ENCODE results near the gene SPAAR.
"Not testable (repeated sequence)": the region's sequence is repeated elsewhere in the genome, so short reads cannot be mapped to it uniquely, and the experiment has no call there.

The SPAAR gene

DNA sequence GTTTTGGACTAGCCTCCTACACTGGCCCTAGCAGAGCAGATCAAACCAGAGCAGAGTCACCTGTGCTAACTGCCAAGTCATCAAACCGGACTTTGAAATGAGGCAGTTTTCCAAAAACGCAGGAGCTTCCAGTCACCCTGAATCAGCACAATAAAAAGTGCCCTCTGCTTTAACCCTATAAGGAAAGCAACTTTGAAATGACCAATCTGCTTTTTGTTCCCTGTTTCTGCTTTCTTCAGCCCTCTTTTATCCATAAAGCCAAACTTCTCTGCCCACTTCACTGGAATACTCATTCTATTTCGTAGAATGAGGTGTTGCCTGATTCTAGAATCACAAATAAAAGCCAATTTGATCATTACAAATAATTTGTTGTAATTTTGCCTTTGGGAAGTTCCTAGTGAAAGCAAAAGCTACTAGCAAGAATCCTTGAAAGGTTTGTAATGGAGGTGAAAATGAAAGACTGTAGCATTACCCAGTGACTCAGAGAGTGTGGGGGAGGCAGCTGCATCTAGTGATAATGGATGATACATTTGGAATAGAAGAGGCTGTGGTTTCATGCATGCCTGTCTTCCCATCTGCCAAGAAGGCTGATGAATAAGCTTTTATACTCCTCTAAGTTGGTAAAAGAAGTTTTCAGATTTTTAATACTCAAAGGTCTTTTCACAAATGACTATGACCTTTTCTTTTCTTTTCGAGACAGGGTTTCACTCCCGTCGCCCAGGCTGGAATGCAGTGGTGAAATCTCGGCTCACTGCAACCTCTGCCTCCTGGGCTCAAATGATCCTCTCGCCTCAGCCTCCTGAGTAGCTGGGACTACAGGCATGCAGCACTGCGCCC is 14.9 kb downstream of the SPAAR start:
- no peak for DNase-seq (ENCODE audit: low read depth)

- DNase-seq (ENCODE audit: low read depth) = no peak
These were observed 19.5 kb downstream of the SPAAR start for GRCh38 chr9:35928591-35929452.

DNA sequence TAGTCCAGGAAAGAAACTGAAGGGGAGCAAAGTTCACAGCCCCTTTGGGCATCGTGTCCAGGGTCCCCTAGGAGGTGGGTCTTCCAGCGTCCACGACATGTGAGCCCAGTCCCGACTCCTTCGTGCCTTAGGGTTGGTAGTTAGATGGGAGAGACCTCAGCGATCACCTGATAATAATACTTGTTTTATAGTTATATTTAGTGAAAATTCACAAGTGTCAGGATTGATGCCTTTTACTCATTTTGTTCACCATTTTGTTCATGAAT is 20.1 kb downstream of the SPAAR start:
- no peak for DNase-seq (ENCODE audit: low read depth)

DNA sequence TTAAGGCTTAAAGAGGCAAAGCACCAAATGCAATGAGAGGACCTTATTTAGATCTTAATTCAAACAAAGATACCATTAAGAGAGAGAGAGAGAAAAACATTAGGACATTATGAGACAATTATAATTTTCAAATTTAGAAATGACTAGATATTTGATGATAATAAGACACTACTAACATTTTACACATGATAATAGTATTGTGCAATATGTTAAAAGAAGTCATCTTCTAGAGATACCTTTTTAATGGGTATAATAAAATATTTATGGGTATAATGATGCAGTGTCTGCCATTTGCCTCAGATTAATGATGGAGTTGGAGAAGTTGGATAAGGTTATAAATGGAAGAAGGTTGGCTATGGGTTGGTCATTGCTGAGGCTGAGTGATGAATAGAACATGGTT is 21.2 kb downstream of the SPAAR start:
- no peak for DNase-seq (ENCODE audit: low read depth)

DNA sequence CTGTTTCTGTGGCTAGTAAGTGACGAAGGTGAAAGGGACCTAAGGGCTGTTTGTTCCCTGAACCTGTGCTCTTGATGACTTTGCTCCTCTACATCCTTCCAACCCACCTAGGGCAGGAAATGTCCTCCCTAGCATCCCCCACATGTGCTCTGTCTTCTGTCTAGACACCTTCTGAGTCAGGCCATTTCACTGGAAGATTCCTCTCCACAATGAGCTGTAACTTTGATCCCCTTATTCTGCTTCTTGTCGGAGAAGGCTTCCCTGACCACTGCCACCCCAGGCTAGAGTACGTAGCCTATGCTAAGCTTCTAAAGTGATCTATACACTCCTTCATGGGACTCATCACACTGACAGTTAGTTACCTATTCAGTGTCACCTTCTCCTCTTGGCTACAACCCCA is 21.7 kb downstream of the SPAAR start:
- no peak for DNase-seq (ENCODE audit: low read depth)

GRCh38 chr9:35932735-35933134 is 23.4 kb downstream of the SPAAR start:
- no peak for DNase-seq (ENCODE audit: low read depth)

DNA sequence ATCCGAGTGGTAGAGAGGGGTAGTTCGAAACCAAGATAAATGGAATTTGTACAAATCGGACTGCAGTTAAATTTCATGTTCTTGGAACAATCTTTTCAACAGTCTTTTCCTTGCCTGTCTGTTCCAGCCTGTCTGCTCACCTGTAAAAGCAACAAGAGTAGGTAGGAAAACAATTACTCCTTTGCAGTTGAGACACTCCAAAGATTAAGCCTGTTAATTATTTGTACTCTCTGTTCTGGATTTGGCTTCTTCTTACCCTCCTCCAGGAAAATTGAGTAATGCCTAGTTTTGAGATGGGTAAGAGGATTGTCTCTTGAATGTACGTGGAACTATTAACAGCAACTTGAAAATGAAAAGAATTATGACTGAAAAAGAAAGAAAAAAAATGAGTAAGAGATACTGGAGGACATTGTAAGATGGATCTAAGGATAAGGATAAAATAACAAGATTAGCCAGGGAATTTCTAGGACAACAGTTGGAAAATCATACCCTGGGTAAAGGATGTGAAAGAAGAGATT is 24.3 kb downstream of the SPAAR start:
- DNase-seq (ENCODE audit: low read depth) = no peak

- DNase-seq (ENCODE audit: low read depth) = not testable (repeated sequence)
These were observed 24.8 kb downstream of the SPAAR start for GRCh38 chr9:35934069-35934468.

DNA sequence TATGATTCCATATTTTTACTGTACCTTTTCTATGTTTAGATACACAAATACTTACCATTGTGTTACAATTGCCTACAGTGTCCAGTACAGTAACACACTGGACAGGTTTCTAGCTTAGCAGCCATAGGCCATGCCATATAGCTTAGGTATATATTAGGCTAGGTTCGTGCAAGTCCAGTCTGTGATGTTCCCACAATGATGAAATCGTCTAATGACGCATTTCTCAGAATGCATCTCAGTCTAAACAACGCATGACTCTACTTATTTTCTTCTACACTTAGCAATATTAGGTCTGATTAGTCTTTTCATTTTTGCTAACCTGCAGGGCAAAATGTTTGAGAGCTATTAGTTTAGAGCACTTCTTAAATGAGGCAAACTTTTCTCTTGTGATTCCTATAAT is 26.0 kb downstream of the SPAAR start:
- DNase-seq (ENCODE audit: low read depth) = no peak

GRCh38 chr9:35935755-35936509 is 26.6 kb downstream of the SPAAR start:
- no peak for DNase-seq (ENCODE audit: low read depth)

DNA sequence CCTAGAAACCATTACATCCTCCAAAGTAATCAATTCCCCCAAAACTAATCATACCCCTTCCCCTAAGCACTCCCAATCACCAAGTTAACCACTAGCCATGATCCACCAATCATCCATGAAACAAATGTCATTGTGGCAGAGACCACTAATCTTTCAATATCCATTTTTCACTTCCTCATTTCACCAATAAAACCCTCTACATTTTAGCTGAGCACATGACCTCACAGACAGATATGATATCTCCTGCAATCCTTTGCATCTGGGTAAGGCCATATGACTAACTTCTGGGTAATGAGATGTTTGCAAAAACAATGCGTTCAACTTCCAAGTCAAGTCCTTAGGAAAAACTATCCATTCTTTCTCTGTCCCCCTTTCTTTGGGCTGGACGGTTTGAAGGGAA is 27.9 kb downstream of the SPAAR start:
- no peak for DNase-seq (ENCODE audit: low read depth)

GRCh38 chr9:35938474-35939356 is 29.4 kb downstream of the SPAAR start:
- no peak for DNase-seq (ENCODE audit: low read depth)

DNA sequence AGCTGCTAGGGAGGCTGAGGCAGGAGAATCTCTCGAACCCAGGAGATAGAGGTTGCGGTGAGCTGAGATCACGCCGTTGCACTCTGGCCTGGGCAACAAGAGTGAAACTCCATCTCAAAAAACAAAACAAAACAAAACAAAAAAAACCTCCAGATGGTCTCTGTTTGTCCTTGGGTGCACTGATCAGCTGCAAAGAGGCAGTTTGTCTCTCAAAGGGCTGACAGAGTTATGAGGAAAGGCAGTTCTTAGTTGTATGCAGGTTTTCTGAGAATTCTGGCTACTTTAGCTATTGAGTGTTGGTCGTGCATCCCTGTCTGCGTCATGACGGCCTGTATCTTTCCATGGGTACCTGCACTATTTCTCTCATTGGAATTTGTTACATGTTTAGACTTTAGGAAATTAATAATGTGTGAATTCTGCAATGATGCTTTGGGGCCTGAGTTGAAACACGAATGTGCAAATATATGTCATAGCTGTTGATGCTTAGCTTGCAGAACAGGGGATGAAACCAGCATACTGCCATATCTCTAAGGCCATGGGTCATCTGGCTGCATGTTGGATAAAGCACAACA is 30.5 kb downstream of the SPAAR start:
- DNase-seq (ENCODE audit: low read depth) = no peak

DNA sequence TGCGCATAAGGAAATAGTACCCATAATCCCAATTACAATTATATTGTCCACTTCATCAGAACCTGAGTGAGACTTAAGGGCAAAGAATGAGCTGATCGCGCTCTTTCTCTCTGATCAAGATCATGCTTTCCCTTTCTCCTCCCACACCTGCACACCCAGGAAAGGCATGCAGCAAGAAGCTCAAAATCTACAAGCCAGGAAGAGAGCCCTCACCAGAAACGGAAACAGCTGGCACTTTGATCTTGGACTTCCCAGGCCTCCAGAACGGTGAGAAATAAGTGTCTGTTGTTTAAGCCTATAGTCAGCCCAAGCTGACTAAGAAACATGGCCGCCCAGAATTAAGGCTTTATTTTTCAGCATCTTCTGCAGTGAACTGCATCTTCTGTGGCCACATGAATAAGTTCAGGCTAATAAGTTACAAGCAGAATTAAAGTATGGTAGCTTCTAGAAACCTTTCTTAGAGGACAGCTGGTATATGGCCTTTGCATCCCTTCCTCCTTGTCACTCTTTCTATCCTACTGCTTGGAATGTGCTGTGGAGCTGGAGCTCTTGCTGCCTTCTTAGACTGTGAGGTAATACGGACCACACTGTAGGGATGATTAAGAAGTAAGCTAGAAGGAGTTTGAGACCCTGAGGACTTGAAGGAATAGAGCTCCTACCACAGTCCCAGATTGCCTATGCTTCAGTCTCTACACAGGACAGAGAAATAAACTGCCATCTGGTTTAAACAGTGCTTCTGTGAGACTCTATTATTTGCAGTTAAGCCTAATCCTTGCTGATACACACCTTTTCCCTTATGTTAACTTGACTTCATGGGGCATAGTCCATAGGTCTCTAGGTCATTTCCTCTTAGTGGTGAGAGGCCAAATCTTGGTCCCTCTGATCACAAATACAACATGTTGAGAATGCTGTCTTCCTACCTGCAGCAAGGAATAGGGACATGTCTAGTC is 31.4 kb downstream of the SPAAR start:
- no peak for DNase-seq (ENCODE audit: low read depth)

- no peak for DNase-seq (ENCODE audit: low read depth)
These were observed 33.0 kb downstream of the SPAAR start for GRCh38 chr9:35942286-35942685.

GRCh38 chr9:35944173-35944572 is 34.9 kb downstream of the SPAAR start:
- no peak for DNase-seq (ENCODE audit: low read depth)

DNA sequence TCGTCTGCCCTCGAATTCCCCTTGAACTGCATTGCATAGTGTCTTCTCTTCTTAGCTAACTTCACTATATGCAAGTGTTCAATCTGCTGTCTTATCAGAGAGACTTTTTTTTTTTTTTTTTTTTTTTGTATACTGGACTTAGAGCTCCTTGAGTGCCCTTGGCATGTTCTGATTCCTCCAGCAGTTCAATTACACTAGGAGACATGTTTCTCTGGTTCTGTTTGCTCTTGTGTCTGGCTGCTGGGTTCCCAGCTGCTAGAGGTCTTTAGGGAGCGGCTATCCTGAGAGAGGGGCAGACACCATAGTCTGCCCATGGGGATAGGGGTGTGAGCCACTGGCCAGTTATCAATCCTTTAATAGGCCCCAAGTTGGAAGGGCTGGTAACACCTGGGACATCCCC is 35.6 kb downstream of the SPAAR start:
- no peak for DNase-seq (ENCODE audit: low read depth)

- peak; percentile 40 for DNase-seq (ENCODE audit: low read depth)
These were observed 36.2 kb downstream of the SPAAR start for GRCh38 chr9:35945341-35946018.

- DNase-seq (ENCODE audit: low read depth) = no peak
These were observed 39.2 kb downstream of the SPAAR start for GRCh38 chr9:35948451-35948850.

Data from stimulated activated CD8-positive, alpha-beta memory T cell treated with anti-CD3 and anti-CD28 coated beads, Interleukin-4, amount 100 ng/mL, for 24 hours (primary cell).